Esophagus mucosa (tissue), 1 donor: Measurements from ENCODE around the gene FJX1. TPM values are rescaled to one million over a fixed set of nuclear protein-coding genes. Genes with fewer than 3 reads are reported as not detected.

Source experiments
- ATAC-seq: fragments of 200-7000 bp; cut with Tn5 transposase; one replicate; pipeline ENCODE4 v1.9.1; 2020
- total RNA-seq: library from RNA; stranded (reverse); gene quantifications from one replicate; pipeline ENCODE4 v1.2.4, GENCODE V29; 2023
- donor health status: DM: yes; HTN: yes; CAD: no.

The FJX1 gene
- total RNA-seq, 1 donor from 2014 or later: 5.6 TPM

DNA sequence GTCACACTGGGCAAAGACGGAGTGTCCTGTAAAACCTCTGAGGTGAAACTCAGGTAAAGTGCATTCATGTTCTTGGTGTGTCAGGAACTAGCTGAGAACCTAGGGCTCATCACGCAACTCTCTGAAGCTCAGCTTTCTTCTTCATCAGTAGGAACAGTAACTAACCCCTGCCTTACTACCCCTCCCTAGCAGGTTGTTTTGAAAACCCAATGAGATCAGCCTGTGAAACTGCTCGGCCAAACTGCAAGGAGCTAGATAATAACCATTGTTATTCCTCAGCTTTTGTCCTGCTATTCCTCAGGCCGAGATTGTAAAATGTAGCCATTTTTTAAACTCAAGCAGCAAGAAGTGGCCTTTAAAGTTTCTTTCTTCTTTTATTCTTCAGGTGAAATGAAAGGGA is 9.8 kb upstream of the FJX1 start:
- ATAC-seq: no peak

DNA sequence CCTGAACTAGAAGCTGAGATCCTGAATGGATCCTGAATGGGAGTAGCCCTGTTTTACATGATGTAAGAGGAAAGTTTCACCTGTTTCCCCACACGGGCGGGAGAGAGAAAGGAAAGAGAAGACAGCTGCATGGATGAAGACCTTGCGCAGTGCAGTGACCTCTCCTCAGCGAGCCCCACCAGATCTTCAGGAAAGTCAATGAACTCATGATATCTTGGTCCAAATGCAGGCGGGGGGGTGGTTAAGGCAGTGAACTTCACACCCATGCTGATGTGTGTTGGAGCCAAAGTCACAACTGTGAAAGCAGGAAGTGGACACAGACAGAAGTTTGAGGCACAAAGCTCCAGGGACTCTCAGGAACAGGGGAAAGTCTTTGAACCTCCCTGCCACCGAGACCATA is 8.6 kb upstream of the FJX1 start:
- no peak for ATAC-seq

- no peak for ATAC-seq
Observed at GRCh38 chr11:35610631-35611030, 7.6 kb upstream of the FJX1 start.

DNA sequence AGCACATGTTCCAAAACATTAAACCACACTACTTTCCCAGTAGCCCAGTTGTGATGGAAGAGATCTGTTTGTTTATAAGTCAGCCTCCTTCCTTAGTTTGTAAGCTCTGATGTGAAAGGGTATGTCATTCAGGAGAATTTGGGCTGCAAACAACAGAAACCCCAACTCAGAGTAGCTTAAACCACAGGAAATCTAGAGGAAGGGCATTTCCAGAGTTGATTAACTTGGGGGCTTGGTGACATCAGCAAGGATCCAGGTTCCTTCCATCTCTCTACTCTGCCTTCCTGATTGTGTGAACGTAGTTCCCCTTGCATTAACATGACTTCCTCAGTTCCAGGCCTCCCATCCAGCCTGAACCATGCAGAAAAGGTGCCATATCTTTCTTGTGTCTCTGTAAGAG is 6.5 kb upstream of the FJX1 start:
- no peak for ATAC-seq

- no peak for ATAC-seq
Observed at GRCh38 chr11:35614939-35615569, 3.2 kb upstream of the FJX1 start.

DNA sequence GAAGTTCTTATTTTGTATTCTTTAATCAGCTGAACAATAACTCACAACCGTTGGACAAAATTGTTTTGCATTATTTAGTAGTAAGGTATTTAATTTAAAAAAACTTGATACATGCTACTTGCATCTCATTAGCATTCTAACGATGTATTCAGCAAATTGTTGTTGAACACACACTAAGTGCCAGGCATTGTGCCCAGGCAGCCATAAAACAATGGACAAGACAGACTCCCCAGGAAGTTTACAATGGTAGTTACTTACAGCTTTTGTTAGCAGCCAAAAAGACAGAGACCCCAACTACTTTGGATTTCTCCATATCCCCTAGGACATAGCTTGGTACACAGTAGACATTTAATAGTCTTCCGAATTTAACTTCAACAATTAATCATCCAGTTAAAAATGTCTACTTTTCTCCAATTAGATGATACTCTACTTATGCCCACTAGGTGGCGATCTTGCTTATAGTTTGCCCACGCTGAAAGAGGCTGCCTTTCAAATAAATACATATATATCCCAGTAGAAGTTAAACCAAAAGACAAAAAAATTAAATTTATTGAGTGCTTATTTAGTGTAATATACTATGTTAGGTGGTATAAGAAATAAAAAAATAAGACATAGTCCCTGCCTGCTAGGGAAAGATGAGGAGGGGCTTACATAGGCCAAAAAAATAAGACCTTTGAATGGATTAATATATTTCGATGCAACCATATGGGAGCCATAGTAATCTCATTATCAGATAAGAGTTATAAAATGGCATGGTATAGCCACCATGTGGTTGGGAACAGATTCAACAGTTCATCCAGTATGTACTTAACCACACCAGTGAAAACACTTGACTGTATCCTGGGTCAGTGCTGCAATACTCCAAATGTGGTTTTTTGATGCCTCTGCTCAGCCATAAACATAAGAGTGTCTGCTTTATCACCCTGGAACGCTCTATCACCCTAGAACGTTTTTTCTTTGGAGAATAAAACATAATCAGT is 2.0 kb upstream of the FJX1 start:
- ATAC-seq: no peak

DNA sequence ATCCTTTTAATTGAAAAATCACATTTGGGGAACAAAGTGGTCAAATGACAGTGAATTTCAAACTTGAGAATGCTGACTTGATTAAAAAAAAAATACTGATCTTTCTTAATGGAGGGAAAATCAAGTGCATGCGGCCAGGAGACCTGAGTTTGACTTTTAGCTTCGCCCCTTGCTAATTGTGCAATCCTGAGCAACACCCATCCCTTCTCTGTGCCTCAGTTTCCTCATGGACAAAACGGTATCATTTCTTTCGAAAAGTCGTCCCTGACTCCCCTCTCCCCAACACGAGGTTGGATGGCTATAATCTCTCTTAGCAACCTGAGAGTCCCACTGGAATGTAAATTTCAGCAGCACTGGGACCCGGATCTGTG is 959 bp upstream of the FJX1 start:
- no peak for ATAC-seq

DNA sequence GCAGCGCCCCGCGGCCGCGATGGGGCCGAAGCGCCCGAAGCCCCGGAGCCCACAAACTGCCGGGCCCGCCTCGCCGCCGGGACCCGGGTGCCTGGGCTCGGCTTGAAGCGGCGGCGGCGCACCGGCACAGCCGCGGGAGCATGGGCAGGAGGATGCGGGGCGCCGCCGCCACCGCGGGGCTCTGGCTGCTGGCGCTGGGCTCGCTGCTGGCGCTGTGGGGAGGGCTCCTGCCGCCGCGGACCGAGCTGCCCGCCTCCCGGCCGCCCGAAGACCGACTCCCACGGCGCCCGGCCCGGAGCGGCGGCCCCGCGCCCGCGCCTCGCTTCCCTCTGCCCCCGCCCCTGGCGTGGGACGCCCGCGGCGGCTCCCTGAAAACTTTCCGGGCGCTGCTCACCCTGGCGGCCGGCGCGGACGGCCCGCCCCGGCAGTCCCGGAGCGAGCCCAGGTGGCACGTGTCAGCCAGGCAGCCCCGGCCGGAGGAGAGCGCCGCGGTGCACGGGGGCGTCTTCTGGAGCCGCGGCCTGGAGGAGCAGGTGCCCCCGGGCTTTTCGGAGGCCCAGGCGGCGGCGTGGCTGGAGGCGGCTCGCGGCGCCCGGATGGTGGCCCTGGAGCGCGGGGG is 346 bp downstream of the FJX1 start:
- peak; percentile 55 for ATAC-seq

DNA sequence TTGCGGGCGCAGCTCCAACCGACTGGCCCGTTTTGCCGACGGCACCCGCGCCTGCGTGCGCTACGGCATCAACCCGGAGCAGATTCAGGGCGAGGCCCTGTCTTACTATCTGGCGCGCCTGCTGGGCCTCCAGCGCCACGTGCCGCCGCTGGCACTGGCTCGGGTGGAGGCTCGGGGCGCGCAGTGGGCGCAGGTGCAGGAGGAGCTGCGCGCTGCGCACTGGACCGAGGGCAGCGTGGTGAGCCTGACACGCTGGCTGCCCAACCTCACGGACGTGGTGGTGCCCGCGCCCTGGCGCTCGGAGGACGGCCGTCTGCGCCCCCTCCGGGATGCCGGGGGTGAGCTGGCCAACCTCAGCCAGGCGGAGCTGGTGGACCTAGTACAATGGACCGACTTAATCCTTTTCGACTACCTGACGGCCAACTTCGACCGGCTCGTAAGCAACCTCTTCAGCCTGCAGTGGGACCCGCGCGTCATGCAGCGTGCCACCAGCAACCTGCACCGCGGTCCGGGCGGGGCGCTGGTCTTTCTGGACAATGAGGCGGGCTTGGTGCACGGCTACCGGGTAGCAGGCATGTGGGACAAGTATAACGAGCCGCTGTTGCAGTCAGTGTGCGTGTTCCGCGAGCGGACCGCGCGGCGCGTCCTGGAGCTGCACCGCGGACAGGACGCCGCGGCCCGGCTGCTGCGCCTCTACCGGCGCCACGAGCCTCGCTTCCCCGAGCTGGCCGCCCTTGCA is 1.0 kb downstream of the FJX1 start:
- peak; percentile 60 for ATAC-seq

DNA sequence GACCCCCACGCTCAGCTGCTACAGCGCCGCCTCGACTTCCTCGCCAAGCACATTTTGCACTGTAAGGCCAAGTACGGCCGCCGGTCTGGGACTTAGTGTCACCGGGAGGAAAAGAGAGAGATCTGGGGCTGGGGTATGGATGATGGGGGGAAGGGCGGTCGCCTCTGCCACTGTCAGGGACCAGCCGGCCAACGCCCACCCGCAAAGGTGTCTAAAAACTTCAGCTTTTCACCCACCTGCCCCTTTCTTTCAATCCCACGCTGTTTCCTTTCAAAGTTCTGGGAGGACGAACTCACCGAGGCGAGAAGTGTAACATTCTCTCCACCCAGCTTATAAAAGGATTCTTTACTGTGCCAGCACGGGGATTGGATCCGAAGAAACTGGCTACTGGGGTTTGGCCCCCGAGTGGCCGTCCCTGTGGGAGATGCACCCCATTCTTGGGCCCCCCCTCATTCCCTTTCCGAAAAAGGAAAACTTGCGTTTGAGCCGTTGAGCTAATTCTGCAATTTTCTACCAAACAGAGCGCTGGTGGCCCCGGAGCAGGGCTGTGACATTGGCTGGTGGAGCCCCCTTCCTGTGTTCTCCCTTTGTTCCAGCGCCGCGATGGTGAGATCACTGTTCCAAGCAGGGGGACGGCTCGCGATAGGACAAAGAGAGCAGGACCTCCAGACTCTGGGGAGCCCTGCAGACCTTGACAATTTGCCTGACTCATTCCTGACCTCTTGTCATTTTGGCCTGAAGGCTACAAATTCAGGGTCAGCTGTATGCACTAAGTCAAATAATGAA is 1.8 kb downstream of the FJX1 start:
- ATAC-seq: no peak

DNA sequence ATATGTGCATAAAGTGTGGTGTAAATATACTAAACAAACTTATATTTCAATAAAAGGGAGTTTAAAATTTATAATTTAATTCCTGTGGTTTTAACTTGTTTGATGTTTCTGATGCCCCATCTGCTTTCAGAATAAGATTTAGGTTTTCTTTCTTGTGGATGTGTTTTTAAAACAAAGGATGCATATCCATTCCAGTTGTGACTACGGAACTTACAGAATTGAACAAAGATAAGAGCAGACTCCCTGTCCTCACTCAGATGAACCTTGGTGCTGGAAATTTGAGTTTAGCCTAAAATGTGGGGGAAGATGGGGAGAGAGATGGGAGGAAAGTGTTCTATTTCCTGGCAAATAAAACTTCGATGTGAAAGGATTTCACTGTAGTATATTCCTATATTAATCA is 2.5 kb downstream of the FJX1 start:
- ATAC-seq: no peak

DNA sequence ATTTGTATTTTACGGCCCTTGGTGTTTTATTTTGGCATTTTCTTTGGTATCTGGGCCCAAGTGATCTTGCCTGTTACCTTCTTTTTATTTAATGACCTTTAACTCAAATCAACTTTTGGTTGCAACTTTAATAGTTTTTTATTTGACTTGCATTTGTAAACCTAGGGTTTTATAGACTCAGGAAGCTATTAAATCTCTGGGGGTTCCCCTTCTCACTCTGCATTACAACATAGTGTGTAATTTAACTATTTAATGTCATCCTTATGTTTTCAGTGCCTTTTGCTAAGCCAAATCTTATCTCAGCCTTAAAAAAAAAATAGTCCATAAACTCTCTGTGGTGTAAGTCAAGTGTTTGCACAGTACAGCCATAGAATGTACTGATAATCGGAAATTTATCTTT is 3.4 kb downstream of the FJX1 start:
- no peak for ATAC-seq

- peak; percentile 47 for ATAC-seq
Observed at GRCh38 chr11:35622070-35622469, 3.8 kb downstream of the FJX1 start.

DNA sequence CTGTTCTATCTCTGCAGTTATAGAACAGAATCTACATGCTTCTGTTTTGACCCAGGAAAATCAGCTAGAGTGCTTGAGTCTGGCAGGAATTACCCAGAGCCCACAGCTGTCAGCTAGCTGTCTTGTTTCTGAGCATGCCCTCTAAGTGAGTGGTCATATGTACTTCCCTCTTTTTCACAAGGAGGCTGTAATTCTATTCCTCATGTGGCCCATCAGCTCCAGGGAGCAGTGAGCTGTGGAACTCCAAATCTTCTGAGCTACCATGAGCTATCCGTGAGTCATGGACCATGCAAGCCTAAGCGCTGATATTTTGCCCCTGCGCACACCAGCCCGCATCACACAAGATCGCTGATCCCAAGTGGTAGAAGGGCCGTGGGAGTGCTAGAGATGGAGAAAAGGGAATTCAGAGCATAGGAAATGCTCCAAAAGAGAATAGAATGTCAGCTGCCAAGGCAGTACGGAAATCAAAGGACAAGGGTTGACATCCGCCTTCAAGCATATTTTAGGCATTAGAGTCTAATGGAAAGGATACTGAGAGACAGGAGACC is 5.4 kb downstream of the FJX1 start:
- ATAC-seq: peak; percentile 50

DNA sequence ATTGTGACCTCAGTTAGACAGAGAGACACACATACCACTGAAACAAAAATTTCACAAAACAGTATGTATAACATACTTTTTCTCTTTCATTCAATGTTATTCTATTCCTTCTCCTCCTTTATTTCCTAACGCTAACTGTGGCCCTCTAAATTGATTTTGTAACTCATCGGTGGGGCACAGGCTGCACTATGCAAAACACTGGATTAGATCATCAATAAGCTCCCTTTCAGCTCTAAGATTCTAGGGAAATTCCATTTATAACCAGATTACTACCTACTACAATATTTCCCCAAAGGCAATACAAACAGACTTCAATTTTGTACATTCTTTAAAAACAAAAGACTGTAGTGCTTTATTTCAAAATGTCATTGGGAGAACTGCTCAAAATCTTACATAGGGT is 6.1 kb downstream of the FJX1 start:
- no peak for ATAC-seq

DNA sequence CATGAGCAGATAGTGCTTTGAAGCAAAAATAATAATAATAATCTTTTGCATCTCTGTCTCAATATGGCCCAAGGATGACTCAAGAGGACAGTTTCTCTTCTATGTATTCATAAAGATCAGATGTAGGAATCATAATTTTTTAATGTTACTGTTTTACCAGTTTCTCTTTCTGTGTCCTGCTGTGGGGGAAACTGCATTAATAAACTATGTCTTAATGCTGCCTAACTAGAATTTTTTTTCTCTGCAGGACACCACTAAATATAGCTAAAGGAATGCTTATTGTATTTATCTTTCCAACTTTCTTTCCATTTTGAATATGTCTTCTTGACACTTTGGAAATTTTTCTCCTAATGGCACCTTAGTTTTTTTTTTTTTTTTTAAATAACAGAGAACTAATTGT is 6.5 kb downstream of the FJX1 start:
- no peak for ATAC-seq

GRCh38 chr11:35626501-35626900 is 8.2 kb downstream of the FJX1 start:
- ATAC-seq: no peak

GRCh38 chr11:35629511-35629910 is 11.3 kb downstream of the FJX1 start:
- ATAC-seq: no peak

DNA sequence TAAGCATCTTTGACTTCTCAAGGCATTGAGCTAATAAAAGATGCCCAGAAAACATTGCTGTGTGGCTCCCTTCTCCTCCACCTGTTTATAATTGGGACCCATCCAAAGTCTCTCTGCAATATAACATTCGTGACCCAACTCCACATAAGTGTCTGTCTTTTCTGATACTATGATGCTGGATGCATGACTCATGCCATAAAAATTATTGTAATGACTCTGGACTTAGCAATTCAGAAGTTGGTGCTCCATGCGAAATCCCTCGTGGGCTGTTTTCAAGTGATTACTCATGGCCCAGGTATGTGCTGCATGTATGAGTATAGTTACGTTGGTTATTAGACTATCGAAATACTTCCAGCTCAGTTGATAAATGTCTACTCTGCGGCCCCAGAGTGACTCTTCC is 11.7 kb downstream of the FJX1 start:
- ATAC-seq: peak; percentile 77

GRCh38 chr11:35631891-35632290 is 13.6 kb downstream of the FJX1 start:
- no peak for ATAC-seq

GRCh38 chr11:35632301-35632700 is 14.0 kb downstream of the FJX1 start:
- ATAC-seq: no peak
